Measurements from ENCODE around the gene SF1.

The SF1 gene

DNA sequence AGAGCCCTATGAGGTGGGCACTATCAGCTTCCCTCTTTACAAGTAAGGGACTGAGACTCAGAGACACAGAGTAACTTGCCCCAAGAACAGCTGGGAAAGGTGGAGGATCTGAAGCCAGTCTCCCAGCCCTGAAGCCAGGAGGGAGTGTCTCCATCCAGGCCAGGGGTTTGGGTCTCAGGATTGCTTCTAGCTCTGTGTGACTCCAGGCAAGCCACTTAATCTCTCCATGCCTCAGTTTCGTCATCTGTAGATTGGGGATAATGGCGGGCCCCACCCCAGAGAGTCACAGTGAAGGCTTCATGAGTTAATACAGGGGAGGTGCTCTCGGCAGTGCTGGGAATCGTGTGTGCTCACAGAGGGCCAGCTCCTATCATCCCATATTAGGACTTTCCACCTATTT lies 14.1 kb upstream of the SF1 start:
- WGBS (ENCODE audit: extremely low coverage, insufficient coverage, low lambda C conversion rate): no CpG with 5 or more reads among the region's 4 CpGs
- Histone ChIP-seq H4K5ac (ENCODE audit: low read length) (no peak overlapping the region), H2BK120ac (ENCODE audit: low read depth, low read length) (no peak overlapping the region), H3K4ac (ENCODE audit: low read depth, low read length) (no peak overlapping the region), H2BK15ac (replicated peaks; ENCODE audit: low read depth) (no peak overlapping the region), H3K56ac (ENCODE audit: low read length) (no peak overlapping the region), H3K23ac (ENCODE audit: low read length) (no peak overlapping the region), H4K8ac (ENCODE audit: low read depth, low read length) (no peak overlapping the region), H3K79me2 (ENCODE audit: control insufficient read depth, insufficient read depth, low read length) (no peaks in the 10 kb centered on the region), H3K4me2 (ENCODE audit: low read length) (no peak overlapping the region), H3K9ac (ENCODE audit: low read length) (no peak overlapping the region), H3K36me3 (ENCODE audit: control insufficient read depth, insufficient read depth, low read length) (no peaks in the 10 kb centered on the region), H2AK5ac (ENCODE audit: low read length) (no peak overlapping the region), H3K79me1 (ENCODE audit: low read length) (no peaks in the 10 kb centered on the region), H3K4me3 (ENCODE audit: low read length) (no peak overlapping the region), H3K4me1 (ENCODE audit: control insufficient read depth, low read depth, low read length) (no peaks in the 10 kb centered on the region), H3K27ac (ENCODE audit: low read depth, low read length) (no peak overlapping the region), H3K18ac (ENCODE audit: low read length) (no peak overlapping the region), H2BK5ac (ENCODE audit: low read length) (no peak overlapping the region), H3K27me3 (ENCODE audit: insufficient read depth, low read length, poor library complexity) (no peaks in the 10 kb centered on the region)
- no peak for DNase-seq

DNA sequence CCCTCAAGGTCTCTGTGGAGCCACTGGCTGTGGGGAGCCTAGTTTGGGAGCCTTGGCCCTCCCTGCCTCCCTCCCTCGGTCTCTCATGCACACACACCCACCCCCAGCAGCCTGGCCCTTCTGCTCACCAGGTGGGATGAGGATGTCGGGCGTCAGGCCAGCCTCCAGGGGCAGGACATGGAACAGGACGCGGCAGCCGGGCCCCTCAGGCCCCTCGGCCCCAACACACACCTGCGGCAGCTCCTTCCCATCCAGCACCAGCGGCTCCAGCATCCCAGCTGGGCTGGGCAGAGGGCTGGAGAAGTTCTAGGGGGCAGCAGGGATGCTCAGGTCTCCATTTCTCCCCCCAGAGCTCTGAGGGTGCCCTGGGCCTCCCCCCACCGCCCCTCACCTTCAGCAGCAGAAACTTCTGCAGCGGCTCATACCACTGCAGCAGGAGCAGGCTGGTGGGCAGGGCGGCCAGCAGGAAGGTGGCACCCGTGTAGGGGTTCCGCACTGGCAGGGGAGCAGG lies 13.5 kb upstream of the SF1 start:
- Histone ChIP-seq H2BK120ac (ENCODE audit: low read depth, low read length) (no peak overlapping the region), H3K23ac (ENCODE audit: low read length) (no peak overlapping the region), H3K4me1 (ENCODE audit: control insufficient read depth, low read depth, low read length) (no peaks in the 10 kb centered on the region), H3K9ac (ENCODE audit: low read length) (no peak overlapping the region), H3K4ac (ENCODE audit: low read depth, low read length) (no peak overlapping the region), H3K4me2 (ENCODE audit: low read length) (no peak overlapping the region), H3K79me1 (ENCODE audit: low read length) (no peaks in the 10 kb centered on the region), H2BK5ac (ENCODE audit: low read length) (no peak overlapping the region), H3K56ac (ENCODE audit: low read length) (no peak overlapping the region), H2AK5ac (ENCODE audit: low read length) (no peak overlapping the region), H4K5ac (ENCODE audit: low read length) (no peak overlapping the region), H3K79me2 (ENCODE audit: control insufficient read depth, insufficient read depth, low read length) (no peaks in the 10 kb centered on the region), H3K27me3 (ENCODE audit: insufficient read depth, low read length, poor library complexity) (no peaks in the 10 kb centered on the region), H3K27ac (ENCODE audit: low read depth, low read length) (no peak overlapping the region), H3K4me3 (ENCODE audit: low read length) (no peak overlapping the region), H2BK15ac (replicated peaks; ENCODE audit: low read depth) (no peak overlapping the region), H3K36me3 (ENCODE audit: control insufficient read depth, insufficient read depth, low read length) (no peaks in the 10 kb centered on the region), H4K8ac (ENCODE audit: low read depth, low read length) (no peak overlapping the region), H3K18ac (ENCODE audit: low read length) (no peak overlapping the region)
- no CpG with 5 or more reads among the region's 14 CpGs for WGBS (ENCODE audit: extremely low coverage, insufficient coverage, low lambda C conversion rate)
- no peak for DNase-seq

GRCh38 chr11:64790205-64791095 lies 12.1 kb upstream of the SF1 start:
- no peak overlapping the region for H3K4me2 ChIP-seq (ENCODE audit: low read length)
- no peak overlapping the region for H2BK120ac ChIP-seq (ENCODE audit: low read depth, low read length)
- no peaks in the 10 kb centered on the region for H3K27me3 ChIP-seq (ENCODE audit: insufficient read depth, low read length, poor library complexity)
- H3K4me1 ChIP-seq (ENCODE audit: control insufficient read depth, low read depth, low read length): no peaks in the 10 kb centered on the region
- no peak for DNase-seq
- H4K8ac ChIP-seq (ENCODE audit: low read depth, low read length): no peak overlapping the region
- H3K23ac ChIP-seq (ENCODE audit: low read length): no peak overlapping the region
- no peaks in the 10 kb centered on the region for H3K36me3 ChIP-seq (ENCODE audit: control insufficient read depth, insufficient read depth, low read length)
- no peak overlapping the region for H2AK5ac ChIP-seq (ENCODE audit: low read length)
- H4K5ac ChIP-seq (ENCODE audit: low read length): no peak overlapping the region
- no peak overlapping the region for H3K9ac ChIP-seq (ENCODE audit: low read length)
- no peak overlapping the region for H3K4ac ChIP-seq (ENCODE audit: low read depth, low read length)
- no CpG with 5 or more reads among the region's 25 CpGs for WGBS (ENCODE audit: extremely low coverage, insufficient coverage, low lambda C conversion rate)
- no peak overlapping the region for H3K27ac ChIP-seq (ENCODE audit: low read depth, low read length)
- no peaks in the 10 kb centered on the region for H3K79me2 ChIP-seq (ENCODE audit: control insufficient read depth, insufficient read depth, low read length)
- no peak overlapping the region for H3K56ac ChIP-seq (ENCODE audit: low read length)
- no peak overlapping the region for H3K4me3 ChIP-seq (ENCODE audit: low read length)
- no peak overlapping the region for H2BK5ac ChIP-seq (ENCODE audit: low read length)
- H2BK15ac ChIP-seq (replicated peaks; ENCODE audit: low read depth): no peak overlapping the region
- H3K79me1 ChIP-seq (ENCODE audit: low read length): no peaks in the 10 kb centered on the region
- H3K18ac ChIP-seq (ENCODE audit: low read length): no peak overlapping the region

DNA sequence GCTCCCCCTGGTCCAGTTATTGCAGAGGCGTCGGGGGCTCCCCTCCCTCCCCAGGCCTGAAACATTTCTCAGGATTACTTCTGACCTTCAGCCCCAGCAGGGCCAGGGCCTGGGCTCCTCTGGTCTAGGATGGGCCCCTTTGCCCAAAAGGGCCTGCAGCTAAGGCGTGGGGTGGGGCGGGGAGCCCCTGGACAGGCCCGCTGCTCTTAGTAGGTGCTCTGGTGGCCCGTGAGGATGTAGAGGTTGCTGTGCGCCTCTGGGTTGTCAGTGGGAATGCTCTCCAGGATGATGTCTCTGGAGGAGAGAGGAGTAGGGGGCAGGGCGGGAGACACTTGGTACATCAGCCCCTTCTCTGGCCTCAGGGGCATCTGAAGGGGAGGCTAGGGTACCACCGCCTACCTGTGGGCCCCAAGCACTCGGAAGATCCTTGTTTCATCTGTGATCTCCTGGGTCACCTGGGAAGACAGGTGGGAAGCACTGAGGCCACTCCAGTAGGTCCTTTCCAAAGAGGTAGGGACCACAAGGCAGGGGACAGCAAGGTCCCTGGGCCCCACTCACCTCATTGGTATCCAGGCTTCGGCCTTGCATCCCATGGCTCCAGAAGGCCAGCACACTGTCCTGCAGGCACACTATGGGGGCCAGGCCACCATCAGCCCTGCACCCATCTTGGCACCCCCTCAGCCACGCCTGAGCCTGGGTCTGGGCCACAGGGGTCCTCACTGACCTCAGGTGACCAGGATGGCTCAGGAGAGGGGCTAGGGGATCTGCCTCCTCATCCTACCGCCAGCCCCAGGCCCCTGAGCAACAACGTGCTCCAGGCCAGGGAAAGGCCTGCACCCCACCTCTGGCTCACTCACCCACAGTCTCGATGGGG lies 11.2 kb upstream of the SF1 start:
- DNase-seq: no peak
- Histone ChIP-seq H3K27me3 (ENCODE audit: insufficient read depth, low read length, poor library complexity) (no peaks in the 10 kb centered on the region), H3K4me3 (ENCODE audit: low read length) (no peak overlapping the region), H3K4ac (ENCODE audit: low read depth, low read length) (no peak overlapping the region), H3K4me2 (ENCODE audit: low read length) (no peak overlapping the region), H3K4me1 (ENCODE audit: control insufficient read depth, low read depth, low read length) (no peaks in the 10 kb centered on the region), H3K27ac (ENCODE audit: low read depth, low read length) (no peak overlapping the region), H4K5ac (ENCODE audit: low read length) (no peak overlapping the region), H3K9ac (ENCODE audit: low read length) (no peak overlapping the region), H3K79me1 (ENCODE audit: low read length) (no peaks in the 10 kb centered on the region), H3K36me3 (ENCODE audit: control insufficient read depth, insufficient read depth, low read length) (no peaks in the 10 kb centered on the region), H2BK5ac (ENCODE audit: low read length) (no peak overlapping the region), H3K18ac (ENCODE audit: low read length) (no peak overlapping the region), H2BK120ac (ENCODE audit: low read depth, low read length) (no peak overlapping the region), H2AK5ac (ENCODE audit: low read length) (no peak overlapping the region), H3K56ac (ENCODE audit: low read length) (no peak overlapping the region), H3K23ac (ENCODE audit: low read length) (no peak overlapping the region), H2BK15ac (replicated peaks; ENCODE audit: low read depth) (no peak overlapping the region), H4K8ac (ENCODE audit: low read depth, low read length) (no peak overlapping the region), H3K79me2 (ENCODE audit: control insufficient read depth, insufficient read depth, low read length) (no peaks in the 10 kb centered on the region)
- no CpG with 5 or more reads among the region's 15 CpGs for WGBS (ENCODE audit: extremely low coverage, insufficient coverage, low lambda C conversion rate)

DNA sequence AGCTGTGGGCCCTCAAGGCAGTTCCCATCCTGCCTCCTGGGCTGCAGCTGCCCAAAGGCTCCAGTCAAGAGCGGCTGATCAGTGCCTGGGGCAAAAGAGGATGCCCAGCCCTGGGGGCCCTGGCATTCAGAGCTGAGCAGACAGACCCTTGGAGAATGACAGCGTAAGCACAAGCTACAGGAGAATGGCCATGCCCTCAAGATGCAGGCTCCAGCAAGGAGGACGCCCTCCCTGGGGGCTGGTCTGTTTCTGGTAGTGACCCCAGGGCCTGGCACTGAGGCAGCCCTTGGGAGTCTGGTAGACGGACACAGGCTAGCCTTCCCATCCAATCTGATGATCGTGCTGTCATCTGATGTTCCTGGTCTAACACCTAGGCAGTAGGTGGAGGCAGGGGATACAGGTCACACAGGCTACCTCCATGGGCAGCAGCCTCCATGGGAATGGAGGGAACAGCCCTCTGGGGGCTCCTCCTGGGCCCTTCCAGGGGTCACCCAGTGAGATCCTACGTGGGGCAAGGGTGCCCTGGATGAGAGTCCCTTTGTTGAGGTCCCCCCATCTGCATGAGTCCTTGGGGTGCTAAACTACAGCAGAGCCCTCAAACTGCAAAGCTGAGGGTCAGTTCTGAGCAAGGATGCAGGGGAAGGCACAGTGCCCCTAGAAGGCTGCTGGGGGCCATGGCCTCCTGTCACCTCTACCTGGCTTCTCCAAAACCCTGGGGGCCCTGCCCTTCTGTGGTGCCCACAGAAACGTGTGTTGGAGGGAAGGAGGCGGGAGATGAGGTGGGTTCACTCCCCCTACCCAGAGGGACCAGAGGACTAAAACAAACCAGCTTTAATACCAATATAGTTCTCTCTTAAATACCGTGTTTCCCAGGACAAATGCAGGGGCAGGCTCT lies 10.2 kb upstream of the SF1 start:
- DNase-seq: no peak
- Histone ChIP-seq H3K9ac (ENCODE audit: low read length) (no peak overlapping the region), H4K8ac (ENCODE audit: low read depth, low read length) (no peak overlapping the region), H3K27me3 (ENCODE audit: insufficient read depth, low read length, poor library complexity) (no peaks in the 10 kb centered on the region), H3K4ac (ENCODE audit: low read depth, low read length) (no peak overlapping the region), H2BK5ac (ENCODE audit: low read length) (no peak overlapping the region), H3K36me3 (ENCODE audit: control insufficient read depth, insufficient read depth, low read length) (no peaks in the 10 kb centered on the region), H2AK5ac (ENCODE audit: low read length) (no peak overlapping the region), H3K4me2 (ENCODE audit: low read length) (no peak overlapping the region), H4K5ac (ENCODE audit: low read length) (no peak overlapping the region), H3K56ac (ENCODE audit: low read length) (no peak overlapping the region), H2BK15ac (replicated peaks; ENCODE audit: low read depth) (no peak overlapping the region), H3K4me3 (ENCODE audit: low read length) (no peak overlapping the region), H3K79me1 (ENCODE audit: low read length) (no peaks in the 10 kb centered on the region), H3K27ac (ENCODE audit: low read depth, low read length) (no peak overlapping the region), H3K4me1 (ENCODE audit: control insufficient read depth, low read depth, low read length) (no peaks in the 10 kb centered on the region), H3K23ac (ENCODE audit: low read length) (no peak overlapping the region), H3K18ac (ENCODE audit: low read length) (no peak overlapping the region), H2BK120ac (ENCODE audit: low read depth, low read length) (no peak overlapping the region), H3K79me2 (ENCODE audit: control insufficient read depth, insufficient read depth, low read length) (no peaks in the 10 kb centered on the region)
- no CpG with 5 or more reads among the region's 9 CpGs for WGBS (ENCODE audit: extremely low coverage, insufficient coverage, low lambda C conversion rate)

Data from mesendoderm (in vitro differentiated cells).